ENCODE data around the gene UBE2E1.

The UBE2E1 gene

DNA sequence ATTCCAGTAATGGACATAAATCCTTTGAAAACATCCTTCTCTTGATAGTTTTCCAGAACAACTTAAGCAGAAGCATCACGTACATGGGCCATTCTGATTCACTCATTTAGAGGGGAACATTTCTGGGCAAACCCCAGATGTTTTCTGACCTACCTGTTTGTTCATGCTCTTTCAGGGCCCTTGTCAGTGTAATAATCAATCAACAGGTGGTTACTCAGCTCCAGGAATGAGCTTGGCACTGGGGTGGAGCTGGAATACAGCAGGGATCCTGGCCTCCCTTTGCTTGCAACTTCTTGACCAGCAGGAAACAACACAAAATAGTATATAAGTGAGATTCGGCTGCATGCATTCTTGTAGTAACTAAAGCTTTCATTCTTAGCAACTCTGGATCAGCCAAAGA is 9.2 kb upstream of the UBE2E1 start:
- no peak for DNase-seq

DNA sequence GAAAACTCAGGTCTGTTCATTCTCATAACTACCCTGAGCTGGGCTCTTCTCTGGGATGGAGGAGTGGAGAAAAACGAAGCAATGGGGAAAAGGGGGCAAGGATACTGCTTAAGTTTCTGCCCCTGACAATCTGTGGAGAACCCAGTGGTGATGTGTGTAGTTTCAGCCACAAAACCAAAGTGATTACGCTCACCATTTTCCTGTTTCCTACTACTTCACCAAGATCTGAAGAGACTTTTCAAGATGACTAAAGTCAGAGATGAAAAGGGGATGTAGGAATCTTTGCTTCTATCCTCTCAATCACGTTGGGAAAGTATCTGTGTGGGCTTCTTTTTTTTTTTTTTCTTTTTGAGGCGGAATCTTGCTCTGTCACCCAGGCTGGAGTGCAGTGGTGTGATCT is 8.3 kb upstream of the UBE2E1 start:
- no peak for DNase-seq

DNA sequence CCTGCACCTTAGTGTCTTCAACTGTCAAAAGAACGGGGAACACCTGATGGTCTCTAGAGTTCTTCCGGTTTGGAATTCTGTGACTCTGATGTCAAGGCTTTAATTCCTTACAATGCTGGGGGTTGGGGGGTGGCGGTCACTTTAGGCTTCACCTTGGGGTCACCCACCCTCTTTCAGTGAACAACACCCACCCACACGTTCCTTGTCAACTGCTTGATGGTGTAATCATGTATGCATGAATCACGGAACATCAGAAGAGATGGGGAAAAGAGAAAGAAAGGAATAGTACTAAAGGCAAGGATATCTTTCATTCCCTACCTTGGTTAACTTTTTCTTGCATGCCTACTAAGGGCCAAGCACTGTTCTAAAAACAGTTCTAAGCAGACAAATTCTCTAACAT is 7.3 kb upstream of the UBE2E1 start:
- DNase-seq, result no peak

DNA sequence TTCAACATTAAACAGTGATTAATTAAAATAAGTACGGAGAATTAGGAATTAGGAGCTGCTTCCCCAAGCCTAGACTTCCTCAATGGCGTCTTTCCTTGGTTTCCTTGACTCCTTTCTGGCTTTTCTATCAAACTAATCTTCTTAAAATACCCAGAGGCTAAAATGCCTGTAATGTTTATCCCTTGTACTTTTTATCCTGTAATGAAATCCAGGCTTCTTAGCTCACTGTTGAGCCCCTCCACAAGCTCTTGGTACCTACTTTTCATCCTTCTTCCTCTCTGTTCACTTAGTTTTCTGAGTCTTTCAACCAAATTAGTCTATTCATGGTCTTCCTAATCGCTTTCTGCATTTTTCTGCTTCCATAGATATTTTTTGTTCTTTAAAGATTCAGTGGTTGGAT is 6.9 kb upstream of the UBE2E1 start:
- no peak for DNase-seq

DNA sequence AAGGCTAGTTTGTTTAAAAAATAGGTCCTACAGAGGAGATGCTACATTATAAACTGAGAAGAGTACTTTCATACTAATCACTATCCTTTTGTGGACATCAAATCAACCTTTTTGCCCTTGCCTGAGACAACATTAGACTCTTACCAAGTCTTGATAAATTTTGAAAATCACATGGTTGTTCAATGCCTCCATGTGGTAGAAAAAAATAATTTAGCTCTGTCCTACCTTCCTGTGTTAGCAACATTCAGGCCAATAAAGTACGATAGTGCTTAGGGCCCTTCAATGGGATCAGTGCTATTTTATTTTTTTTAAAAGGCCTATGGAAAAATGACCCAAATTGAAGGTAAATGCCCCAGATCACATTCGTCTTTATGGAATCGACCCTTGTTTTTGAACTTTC is 5.0 kb upstream of the UBE2E1 start:
- DNase-seq, result no peak

DNA sequence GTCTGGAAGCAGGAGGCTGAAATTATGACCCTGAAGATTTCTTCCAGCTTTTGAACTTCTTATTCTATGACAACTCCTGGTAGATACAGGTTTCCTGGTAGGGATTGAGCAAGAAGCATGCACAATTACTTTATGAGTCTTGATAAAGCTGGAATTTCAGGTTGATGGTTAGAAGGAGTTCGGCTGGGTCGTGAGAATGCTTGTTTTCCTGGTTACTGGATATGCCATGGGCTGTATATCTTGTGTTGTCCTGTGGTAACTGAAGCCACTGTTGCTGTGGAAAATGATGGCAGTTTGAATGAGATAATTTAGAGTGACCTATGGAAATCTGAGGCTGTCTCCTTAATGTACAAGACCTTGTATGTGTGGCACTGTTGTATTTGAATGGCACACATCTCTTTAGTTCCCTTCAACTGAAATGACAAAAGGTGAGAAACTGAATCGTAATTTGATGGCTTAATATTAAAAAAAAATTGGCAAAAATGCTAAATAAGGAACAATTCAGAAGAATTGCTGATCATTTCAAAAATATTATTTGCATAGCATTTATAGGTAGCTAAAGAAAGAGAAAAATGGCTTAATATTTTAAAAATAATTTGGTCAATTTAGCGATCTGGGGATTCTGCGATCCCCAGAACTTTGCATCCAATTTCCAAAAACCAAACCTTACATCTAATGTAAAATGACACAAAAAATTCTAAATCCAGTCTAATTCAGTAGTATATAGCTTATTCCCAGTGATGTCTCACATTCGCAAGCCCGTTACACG is 1.1 kb upstream of the UBE2E1 start:
- no peak for DNase-seq

DNA sequence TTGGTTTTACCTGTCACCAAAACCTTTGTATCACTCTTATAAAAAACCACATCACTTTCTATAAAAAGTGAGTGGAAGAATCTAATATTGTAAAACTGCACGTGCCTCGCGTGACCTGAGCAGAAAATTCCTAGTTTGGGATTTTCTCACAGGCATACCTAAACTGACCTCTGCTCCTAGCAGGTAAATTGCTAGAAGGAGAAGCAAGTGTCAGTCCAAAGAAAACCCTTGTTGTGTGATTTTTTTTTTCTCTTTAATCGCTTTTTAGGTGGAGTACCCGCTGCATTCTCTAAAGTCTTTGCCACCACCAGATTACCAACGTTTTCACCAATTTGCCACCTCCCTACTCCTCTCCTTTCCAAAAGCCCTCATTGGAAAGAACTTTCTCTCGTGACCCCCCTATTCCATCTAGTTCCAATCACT is 534 bp upstream of the UBE2E1 start:
- DNase-seq, result no peak

DNA sequence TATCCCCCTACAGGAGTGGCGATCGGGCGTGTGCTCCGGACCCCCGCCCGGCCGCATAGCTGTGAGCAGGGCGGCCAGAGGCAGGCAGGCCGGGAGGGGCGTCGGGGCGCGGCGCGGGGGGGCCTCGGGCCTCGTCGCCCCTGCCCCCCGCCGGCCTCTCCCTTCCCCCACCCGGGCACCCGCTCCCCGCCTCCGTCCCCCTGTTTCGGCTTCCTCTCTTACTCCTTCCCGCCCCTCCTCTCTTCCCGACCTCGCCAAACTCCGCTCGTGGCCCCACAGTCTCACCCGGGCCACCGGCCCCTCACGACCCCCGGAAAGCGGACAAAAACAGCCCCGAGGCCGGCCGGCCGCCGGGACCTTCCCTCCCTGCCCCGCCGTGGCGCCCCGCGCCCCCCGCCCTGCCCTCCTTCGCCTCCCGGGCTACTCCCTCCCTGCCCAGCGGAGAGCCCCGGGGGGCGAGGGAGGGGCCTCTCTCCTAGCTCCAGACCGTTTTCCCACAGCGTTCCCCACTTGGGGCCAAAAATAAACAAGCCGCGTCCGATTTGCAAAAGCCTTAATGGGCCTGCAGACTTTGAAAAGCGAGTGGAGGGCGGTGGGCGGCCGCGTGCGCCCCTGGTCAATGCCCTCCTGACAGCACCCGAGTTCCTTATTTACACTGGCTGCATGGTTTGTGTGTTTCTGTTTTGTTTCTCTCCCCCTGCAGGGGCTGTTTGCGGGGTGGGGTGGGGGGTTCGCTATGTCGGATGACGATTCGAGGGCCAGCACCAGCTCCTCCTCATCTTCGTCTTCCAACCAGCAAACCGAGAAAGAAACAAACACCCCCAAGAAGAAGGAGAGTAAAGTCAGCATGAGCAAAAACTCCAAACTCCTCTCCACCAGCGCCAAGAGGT is 1.0 kb downstream of the UBE2E1 start:
- DNase-seq, result peak; percentile 7 to 14

DNA sequence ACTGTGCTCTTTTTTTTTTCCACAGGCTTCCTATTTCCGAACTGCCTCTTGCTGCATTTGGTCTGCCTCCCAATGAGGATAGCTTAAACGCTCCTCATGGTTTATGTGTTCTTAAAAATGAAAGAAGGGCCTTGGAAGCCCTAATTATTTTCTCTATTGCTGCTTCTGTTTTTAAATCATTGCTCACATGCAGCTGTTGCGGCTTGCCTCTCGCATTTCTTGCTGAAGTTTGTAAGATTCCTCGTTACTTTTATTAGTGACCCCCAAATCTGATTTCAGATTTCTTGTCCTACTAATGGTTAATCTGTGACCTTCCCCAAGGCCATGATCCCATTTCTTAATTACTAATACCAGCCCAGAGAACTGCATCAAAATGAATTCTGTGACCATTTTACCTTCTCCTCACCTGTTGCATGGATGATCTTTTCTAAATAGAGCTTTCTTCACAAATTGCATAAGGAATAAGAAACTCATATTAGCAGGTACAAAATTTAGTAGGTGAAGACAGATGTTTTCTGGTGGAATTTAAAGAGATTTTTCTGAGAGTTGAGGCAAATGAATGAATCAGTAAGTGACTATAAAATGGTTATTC is 1.8 kb downstream of the UBE2E1 start:
- no peak for DNase-seq

DNA sequence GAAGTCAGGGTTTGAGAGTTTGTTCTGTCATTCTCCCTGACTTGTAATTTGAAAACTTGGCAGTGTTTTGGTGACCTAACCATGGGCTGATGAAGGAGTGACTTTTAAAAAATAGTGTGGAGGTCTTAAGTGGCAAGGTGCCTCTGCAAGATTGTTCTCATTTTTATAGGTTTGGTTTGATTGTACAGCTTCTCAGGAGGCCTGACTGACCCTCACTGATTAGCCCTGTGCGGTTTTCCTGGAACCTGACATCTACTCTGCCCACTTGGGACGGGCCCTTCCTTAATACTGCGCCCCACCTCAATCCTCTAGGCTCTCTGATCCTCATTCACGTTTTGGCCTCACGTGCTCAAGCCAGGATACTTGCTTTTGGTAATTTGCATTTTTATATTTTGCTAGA is 2.8 kb downstream of the UBE2E1 start:
- DNase-seq, result no peak

DNA sequence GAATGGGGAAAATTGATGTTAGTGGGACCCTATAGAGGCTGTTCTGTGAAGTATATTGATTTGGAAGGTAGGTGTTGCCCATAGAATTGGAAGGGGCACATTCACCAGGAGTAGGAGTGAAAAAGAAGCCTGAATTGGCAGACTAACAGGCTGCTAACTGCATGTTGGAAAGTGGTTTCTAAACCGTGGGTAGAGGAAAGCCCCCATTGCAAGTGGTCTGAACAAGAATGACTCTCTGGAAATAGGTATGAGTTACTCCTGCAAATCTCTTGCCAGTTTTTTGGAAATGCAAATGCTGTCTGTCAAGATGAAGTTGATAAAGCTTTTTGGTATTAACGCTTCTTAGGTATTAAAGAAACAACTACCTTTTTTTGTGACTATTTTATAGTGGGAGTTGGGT is 3.5 kb downstream of the UBE2E1 start:
- DNase-seq, result no peak

DNA sequence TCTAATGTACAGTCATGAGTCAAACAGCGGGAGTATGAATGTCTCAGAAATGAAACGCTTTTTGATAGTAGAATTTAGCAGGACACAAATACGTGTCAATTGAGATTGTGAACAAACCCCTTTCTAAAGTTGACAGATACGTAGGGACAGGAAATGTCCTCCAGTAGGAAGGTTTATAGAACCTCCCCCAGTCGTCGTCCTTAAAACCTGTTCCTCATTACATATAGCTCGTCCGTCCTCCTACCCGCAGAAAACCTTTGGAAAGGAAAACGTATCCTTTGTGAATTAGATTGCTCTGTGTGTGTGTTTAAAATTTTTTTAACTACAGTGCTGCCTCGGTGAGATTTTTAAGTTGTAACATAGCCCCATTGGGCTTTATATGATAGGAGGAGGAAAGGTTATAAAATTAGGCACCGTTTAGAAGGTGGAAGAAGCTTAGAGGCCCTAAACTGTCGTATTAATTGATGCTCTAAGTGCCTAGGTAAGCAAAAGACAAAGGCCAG is 4.1 kb downstream of the UBE2E1 start:
- DNase-seq, result no peak

DNA sequence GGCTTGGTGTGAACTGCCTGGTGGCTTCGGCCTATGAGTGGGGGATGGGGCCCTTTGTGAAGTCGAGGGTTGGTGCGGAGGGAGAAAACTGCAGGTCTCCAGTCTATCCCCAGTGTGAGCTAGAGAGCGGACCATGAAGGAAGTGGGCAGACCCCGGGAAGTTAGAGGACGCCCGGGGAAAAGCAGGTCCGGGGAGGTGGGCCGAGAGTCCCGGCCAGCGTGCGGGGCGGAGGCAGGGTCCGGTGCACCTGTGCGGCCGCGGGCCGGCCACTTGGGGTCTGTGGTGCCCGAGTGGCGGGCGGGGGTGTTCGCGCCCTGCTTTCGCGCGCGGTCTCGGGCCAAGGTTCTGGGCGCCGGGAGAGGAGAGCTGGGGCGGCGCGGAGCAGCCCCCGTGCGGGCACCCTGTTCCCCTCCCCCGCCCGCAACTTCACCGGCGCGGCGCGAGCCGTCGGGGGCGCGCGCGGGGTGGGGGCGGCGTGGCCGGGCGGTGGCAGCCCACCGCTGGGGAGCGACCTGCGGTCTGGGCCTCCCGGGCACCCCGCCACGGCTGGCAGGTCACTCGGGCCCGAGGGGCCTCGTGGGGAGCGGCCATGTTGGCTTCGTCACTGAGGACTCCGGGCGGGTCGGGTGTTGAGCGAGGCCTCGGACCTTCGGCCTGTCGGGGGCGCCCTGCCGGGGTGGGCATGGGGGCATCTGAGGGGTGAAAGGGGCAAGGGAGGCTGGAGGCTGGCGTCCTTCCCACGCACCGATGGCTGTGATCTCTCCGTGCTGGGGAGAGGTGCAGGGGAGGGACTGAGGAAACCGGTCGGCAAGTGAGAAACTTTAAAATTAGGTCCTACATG is 4.8 kb downstream of the UBE2E1 start:
- DNase-seq, result peak; percentile 22 to 38

DNA sequence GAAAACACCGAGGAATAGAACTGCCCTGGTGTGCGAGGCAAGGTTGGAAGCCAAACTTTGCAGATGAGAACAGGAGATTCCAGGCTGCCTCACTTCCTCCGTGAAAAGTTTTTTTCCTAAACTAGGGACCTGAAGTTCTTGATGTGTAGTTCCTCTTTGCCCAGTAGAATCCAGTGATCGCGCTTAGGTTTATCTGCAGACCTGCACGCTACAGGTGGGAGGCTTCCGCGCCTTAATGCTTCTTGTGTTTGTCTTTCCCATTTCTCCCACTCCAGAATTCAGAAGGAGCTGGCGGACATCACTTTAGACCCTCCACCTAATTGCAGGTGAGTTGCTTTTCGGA is 5.4 kb downstream of the UBE2E1 start:
- no peak for DNase-seq

DNA sequence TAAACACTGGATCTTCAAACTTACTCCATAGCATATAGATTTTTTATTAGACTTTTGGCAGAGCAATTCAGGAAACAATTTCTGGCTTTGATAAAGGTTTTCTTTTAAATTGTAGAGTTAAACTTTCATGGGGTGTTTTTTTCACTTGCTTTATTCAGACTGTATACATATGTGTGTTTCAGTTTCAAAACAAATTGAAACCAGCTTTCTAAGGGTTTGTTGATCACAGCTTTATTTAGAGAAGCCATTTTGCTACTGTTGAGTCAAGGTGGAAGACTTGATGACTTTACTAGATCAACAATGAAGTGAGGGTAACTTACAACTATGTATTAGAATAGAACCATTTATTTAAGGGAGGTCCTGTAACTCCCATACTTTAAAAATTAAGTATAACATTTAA is 6.2 kb downstream of the UBE2E1 start:
- DNase-seq, result no peak

DNA sequence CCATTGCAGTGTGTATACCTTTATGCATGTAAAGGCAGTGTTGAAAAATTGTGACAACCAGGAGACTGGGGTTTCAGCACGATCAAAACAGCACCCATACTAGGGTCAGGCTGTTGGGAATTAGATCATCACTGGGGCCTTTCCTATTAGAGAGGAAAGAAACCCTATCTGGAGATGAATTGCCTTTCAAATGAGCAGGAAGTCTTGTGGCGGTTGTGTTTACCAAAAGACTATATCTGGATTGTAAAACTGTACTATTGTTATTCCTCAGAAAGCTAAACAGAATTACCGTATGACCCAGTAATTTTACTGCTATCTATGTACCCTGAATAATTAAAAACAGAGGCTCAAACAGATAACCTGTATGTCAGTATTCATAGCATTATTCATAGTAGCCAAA is 10.1 kb downstream of the UBE2E1 start:
- DNase-seq, result no peak

DNA sequence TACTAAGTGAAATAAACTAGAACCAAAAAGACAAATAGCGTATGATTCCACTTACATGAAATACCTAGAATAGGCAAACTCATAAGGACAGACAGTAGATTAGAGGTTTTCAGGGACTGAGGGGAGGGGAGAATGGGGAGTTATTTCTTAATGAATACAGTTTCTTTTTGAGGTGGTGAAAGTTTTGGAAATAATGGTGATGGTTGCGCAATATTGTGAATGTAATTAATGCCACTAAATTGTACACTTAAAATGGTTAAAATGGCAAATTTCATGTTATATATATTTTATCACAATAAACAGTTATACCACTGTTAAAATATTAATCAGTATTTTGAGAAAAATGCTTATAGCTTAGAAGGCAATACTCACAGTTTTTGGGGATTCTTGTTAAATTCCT is 11.0 kb downstream of the UBE2E1 start:
- no peak for DNase-seq

DNA sequence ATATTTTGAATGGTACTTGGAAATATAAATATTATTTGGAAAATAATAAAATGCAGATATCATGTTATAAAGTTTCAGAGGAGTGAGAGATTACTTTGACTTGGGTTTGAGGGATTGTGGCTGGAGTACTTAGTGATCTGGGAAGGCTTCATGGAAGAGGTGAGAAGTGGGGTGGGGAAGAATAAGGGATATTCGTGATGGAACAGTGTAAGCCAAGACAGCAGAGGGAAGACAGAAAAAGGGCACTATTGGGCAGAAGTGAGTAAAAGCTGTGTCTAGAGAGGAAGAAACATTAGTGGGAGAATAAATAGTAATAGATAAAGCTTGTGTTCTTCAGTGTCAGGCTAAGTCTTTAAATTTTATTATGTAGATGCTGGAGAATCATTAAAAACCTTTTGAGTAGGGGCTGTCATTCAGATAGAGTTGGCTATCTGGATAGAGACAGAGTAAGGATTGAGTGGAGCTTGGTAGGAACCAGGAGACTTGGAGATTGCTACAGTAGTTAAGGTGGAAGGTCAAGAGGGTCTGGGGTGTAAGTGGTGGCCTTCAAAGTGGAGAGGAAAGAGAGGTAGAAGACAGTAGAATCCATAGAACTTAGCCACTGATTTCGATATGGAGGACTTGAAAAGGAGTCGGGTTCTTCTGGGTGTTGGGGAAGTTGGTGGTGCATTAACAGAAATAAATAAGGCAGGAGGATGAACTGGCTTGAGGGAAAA is 11.9 kb downstream of the UBE2E1 start:
- no peak for DNase-seq

DNA sequence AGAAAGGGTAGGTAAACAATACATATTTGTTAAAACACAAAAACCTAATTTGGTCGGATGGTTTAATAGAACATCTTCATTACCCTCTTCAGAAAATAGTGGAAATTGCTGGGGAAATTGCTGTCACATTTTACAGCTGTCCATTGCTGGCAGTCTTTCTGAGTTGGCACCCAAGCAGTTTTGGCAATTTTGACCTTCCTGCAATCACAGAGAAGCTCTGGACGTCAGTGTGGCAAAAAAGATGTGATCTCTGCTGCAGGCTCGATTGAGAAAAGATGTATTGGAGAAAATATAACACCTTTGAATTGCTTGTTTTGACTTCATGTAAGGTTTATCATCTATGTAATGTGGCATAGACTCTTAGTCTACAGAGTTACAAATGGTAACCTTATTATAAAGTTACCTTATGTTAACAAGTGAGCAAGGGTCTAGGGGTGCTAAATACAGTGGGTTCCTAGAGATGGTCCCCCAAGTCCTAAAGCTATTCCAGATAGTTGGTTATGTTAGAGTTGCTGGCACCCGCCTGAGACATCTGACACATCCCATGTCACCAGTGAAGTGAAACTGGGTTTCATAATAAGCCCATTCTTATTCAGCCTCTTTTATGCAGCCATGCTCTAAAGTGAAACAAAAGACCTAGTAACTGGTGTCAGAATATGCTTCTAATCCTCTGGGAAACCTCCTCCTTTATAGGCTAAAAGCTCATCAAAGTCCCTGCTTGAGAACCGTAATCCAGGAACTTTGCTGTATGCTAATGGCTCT is 14.0 kb downstream of the UBE2E1 start:
- DNase-seq, result no peak

DNA sequence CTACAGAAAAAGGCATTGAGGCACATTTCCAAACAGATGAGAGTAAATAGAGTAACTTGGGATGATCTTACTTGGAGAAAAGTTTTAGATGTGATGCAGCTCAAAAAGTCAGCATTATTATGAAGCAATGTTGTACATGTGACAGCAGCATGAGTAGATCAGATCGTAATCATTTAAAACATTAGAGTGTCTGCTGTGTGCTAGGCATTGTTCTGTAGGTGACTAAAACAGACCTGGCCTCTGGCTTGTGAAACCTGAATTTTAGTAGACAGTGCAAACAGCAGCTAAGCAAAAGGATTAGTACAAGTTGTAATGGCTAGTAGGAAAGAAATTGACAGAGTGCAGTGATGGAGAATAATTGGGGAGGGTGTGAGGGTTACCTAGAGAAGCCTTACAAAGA is 15.1 kb downstream of the UBE2E1 start:
- DNase-seq, result no peak

DNA sequence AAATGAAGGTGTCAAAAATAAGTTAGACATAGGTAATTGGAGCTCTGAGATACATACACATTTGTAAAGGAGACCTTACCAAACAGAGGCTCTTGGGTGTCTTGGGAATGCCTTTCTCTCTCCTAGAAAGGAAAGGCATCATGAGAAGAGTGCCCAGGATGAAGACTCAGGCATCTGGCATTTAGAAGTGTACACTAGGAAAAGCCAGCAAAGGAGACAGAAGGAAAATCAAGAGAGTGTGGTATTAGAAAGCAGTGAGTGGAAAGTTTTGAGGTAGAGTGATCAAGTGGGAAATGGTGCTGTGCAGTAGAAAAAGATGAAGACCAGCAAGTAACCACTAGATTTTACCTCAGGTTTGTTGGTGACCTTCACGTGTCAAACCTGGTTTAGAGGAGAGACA is 16.1 kb downstream of the UBE2E1 start:
- DNase-seq, result no peak
